Measurements from ENCODE around the gene CTNNA2. TPM values are rescaled to one million over a fixed set of nuclear protein-coding genes. Genes with fewer than 3 reads are reported as not detected.
A peak's percentile ranks its signal among the peaks of the same experiment; 100 is the strongest.

Gene CTNNA2
- total RNA-seq, 4 donors from 2014 or later, result 0.40 to 1.7 (median 1.5) TPM; not detected in 1

DNA sequence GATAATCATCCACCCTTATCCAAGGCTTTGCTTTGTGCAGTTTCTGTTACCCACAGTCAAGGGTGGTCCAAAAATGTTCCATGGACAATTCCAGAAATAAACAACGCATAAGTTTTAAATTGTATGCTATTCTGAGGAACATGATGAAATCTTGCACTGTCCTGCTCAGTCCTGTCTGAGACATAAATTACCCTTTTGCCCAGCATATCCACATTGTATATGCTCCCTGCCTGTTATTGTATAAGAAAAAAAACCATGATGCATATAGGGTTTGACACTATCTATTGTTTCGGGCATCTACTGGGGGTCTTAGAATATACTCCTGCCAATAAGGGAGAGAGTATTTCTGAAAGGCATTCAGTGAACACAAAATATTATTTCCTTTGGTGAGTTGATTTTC, 767.7 kb downstream of the CTNNA2 start:
- intact Hi-C loops (cut with DNase I; ENCODE audit: low total_unique reads), result no loop called here
- H3K9me3 ChIP-seq, result no peaks in the 10 kb centered on the region
- no peak for DNase-seq
- no peak overlapping the region for H3K27ac ChIP-seq
- WGBS, 2 donors (ENCODE audit: low coverage in 1 of 2), result 92 to 95% methylated on average over 2 of the region's 2 CpGs
- in situ Hi-C loops (cut with MboI; ENCODE audit: low pct_ligation_motif_present in 1 of 4, low pct_unique_long_range_greater_than_20kb in 1 of 4, low sequenced_read_pairs in 3 of 4), result no loop called here
- no peaks in the 10 kb centered on the region for H3K36me3 ChIP-seq
- H3K4me3 ChIP-seq, result no peak overlapping the region
- H3K4me1 ChIP-seq, result no peaks in the 10 kb centered on the region
- TF ChIP-seq EP300 (IDR thresholded peaks at IDR 0.05; ENCODE audit: low read depth), result no peak
- TF ChIP-seq POLR2A (IDR thresholded peaks at IDR 0.05), result no peak
- TF ChIP-seq POLR2AphosphoS5 (IDR thresholded peaks at IDR 0.05), result no peak
- TF ChIP-seq, protein P1, sequence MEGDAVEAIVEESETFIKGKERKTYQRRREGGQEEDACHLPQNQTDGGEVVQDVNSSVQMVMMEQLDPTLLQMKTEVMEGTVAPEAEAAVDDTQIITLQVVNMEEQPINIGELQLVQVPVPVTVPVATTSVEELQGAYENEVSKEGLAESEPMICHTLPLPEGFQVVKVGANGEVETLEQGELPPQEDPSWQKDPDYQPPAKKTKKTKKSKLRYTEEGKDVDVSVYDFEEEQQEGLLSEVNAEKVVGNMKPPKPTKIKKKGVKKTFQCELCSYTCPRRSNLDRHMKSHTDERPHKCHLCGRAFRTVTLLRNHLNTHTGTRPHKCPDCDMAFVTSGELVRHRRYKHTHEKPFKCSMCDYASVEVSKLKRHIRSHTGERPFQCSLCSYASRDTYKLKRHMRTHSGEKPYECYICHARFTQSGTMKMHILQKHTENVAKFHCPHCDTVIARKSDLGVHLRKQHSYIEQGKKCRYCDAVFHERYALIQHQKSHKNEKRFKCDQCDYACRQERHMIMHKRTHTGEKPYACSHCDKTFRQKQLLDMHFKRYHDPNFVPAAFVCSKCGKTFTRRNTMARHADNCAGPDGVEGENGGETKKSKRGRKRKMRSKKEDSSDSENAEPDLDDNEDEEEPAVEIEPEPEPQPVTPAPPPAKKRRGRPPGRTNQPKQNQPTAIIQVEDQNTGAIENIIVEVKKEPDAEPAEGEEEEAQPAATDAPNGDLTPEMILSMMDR (IDR thresholded peaks at IDR 0.05), result no peak
- no peaks in the 10 kb centered on the region for H3K27me3 ChIP-seq

DNA sequence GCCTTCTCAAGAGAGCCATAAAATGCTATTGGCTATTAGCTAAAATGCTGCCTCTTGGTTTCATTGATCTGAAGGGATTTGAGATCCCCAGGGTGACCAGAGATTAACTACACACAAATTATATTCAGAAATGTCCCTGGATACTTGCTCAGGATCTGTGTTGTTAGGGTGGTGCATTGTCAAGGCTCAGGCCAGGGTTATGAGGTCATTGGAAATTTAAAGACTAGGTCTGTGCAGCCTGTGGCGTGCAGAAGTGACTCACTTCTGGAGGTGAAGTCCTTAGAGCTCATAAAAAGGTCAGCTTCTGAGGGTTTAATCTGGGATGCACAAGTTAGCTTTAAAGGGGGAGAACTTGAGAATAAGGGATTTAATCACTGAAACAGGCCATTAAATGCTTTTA, 768.2 kb downstream of the CTNNA2 start:
- Histone ChIP-seq H3K9me3 (no peaks in the 10 kb centered on the region), H3K27me3 (no peaks in the 10 kb centered on the region), H3K4me3 (no peak overlapping the region), H3K27ac (no peak overlapping the region), H3K36me3 (no peaks in the 10 kb centered on the region), H3K4me1 (no peaks in the 10 kb centered on the region)
- DNase-seq, result no peak
- in situ Hi-C loops (cut with MboI; ENCODE audit: low pct_ligation_motif_present in 1 of 4, low pct_unique_long_range_greater_than_20kb in 1 of 4, low sequenced_read_pairs in 3 of 4), result no loop called here
- TF ChIP-seq, protein P1 (IDR thresholded peaks at IDR 0.05), result no peak
- TF ChIP-seq POLR2A (IDR thresholded peaks at IDR 0.05) (no peak), POLR2AphosphoS5 (IDR thresholded peaks at IDR 0.05) (no peak), EP300 (IDR thresholded peaks at IDR 0.05; ENCODE audit: low read depth) (no peak)
- intact Hi-C loops (cut with DNase I; ENCODE audit: low total_unique reads), result no loop called here
- 76% methylated on average over 1 of the region's 1 CpG; no CpG with 5 or more reads in 1 of the 2 donors for WGBS, 2 donors (ENCODE audit: low coverage in 1 of 2)

DNA sequence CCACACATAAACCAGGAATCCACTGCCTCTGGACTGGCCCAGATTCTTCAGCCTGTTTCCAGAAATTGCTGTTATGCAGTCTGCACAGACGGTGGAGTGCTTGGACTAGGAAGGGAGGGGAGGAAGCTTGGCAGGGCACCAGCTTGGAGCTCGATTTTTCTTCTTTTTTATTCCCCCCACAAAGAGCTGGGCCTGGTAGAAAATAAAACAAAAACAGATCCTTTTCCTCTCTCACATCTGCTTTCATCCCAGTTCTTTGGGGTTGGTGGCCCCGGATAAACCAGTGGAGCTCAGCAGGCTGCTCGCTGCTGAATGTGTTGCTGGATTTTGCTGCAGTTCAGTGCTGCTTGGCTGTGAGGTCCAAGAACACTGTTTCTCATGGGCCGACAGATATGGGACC, 775.7 kb downstream of the CTNNA2 start:
- intact Hi-C loops (cut with DNase I; ENCODE audit: low total_unique reads), result no loop called here
- WGBS, 2 donors (ENCODE audit: low coverage in 1 of 2), result 37 to 42% methylated on average over 5 of the region's 5 CpGs

DNA sequence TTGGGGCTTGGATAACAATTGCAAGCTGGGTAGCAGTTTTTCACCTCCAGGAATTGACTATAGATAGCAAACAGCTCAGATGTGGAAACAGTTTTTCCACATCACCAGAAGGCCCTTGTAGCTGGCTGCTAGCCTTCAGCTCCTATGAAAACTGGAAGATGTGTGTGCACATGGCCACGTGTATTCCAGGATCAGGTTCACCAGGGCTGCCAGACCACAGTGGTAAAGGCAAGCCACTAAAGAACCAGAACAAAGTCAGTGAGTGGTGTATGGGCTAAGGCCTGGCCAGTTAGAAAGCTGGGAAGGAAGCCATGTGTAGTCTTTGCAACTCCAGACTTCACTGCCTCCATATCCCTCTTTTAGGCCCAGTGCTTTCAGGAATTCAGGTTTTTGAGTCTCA, 778.8 kb downstream of the CTNNA2 start:
- H3K27me3 ChIP-seq, result no peaks in the 10 kb centered on the region
- no peak for TF ChIP-seq POLR2AphosphoS5 (IDR thresholded peaks at IDR 0.05)
- no peak for TF ChIP-seq POLR2A (IDR thresholded peaks at IDR 0.05)
- TF ChIP-seq EP300 (IDR thresholded peaks at IDR 0.05; ENCODE audit: low read depth), result no peak
- TF ChIP-seq, protein P1 (IDR thresholded peaks at IDR 0.05), result no peak
- WGBS, 2 donors (ENCODE audit: low coverage in 1 of 2), result 55% methylated on average over 1 of the region's 1 CpG; no CpG with 5 or more reads in 1 of the 2 donors
- no peak overlapping the region for H3K27ac ChIP-seq
- no peaks in the 10 kb centered on the region for H3K36me3 ChIP-seq
- DNase-seq, result no peak
- peaks cover 0 to 3% (median 0%) of the 10 kb centered on the region in 4 donors for H3K4me1 ChIP-seq
- intact Hi-C loops (cut with DNase I; ENCODE audit: low total_unique reads), result no loop called here
- in situ Hi-C loops (cut with MboI; ENCODE audit: low pct_ligation_motif_present in 1 of 4, low pct_unique_long_range_greater_than_20kb in 1 of 4, low sequenced_read_pairs in 3 of 4), result no loop called here
- no peaks in the 10 kb centered on the region for H3K9me3 ChIP-seq
- H3K4me3 ChIP-seq, result no peak overlapping the region

More for the DNA sequence above, 775.7 kb downstream of the CTNNA2 start:
- Histone ChIP-seq H3K36me3 (no peaks in the 10 kb centered on the region), H3K4me3 (no peak overlapping the region), H3K4me1 (peaks cover 0 to 3% (median 0%) of the 10 kb centered on the region in 4 donors), H3K27me3 (no peaks in the 10 kb centered on the region), H3K27ac (no peak overlapping the region), H3K9me3 (no peaks in the 10 kb centered on the region)
- TF ChIP-seq POLR2AphosphoS5 (IDR thresholded peaks at IDR 0.05) (no peak), EP300 (IDR thresholded peaks at IDR 0.05; ENCODE audit: low read depth) (no peak), POLR2A (IDR thresholded peaks at IDR 0.05) (no peak)
- TF ChIP-seq, protein P1 (IDR thresholded peaks at IDR 0.05), result peak in 2 of 5 experiments; percentile 7 to 15
- no peak for DNase-seq
- in situ Hi-C loops (cut with MboI; ENCODE audit: low pct_ligation_motif_present in 1 of 4, low pct_unique_long_range_greater_than_20kb in 1 of 4, low sequenced_read_pairs in 3 of 4), result no loop called here

Data from transverse colon (tissue), 4 donors.